ENCODE results near the gene GJA5.

Gene GJA5

GRCh38 chr1:147760481-147761260, at the start of gene GJA5:
Gene GJA5 (minus strand): TSS chr1:147760602. CDS start chr1:147759238, 1,364 bp downstream.
- ATAC-seq, result no peak
- no peak for DNase-seq

DNA sequence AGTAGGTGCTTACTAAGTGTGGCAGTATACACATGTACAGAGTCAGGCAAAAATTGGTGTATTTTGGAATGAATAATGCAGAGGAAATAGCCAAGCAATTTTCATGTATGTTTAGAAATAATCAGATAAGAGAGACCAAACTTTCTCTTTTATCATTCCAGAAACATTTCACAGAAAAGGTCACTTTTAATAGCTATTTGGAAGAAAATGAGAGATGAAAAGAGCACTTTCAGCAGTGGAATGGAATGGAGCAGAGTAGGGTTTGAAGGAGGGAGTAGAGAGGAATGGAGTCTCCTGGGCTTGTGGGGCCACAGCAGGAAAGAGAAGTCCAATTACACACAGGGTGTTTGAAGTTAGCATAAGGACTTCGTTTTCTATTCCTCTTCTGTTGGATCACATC, 48.8 kb upstream of the GJA5 start:
- ATAC-seq, result no peak

DNA sequence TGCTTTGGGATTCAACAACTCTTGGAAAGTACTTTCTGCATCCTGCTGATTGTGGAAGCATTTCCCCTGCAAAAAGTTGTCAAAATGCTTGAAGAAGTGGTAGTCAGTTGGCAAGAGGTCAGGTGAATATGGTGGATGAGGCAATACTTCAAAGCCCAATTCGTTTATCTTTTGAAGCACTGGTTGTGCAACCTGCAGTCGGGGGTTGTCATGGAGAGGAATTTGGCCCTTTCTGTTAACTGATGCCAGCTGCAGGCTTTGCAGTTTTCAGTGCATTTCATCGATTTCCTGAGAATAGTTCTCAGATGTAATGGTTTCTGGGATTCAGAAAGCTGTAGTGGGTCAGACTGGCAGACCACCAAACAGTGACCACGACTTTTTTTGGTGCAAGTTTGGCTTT, 47.6 kb upstream of the GJA5 start:
- DNase-seq (no peak), ATAC-seq (no peak)

More for the DNA sequence above, 48.8 kb upstream of the GJA5 start:
- no peak for DNase-seq

DNA sequence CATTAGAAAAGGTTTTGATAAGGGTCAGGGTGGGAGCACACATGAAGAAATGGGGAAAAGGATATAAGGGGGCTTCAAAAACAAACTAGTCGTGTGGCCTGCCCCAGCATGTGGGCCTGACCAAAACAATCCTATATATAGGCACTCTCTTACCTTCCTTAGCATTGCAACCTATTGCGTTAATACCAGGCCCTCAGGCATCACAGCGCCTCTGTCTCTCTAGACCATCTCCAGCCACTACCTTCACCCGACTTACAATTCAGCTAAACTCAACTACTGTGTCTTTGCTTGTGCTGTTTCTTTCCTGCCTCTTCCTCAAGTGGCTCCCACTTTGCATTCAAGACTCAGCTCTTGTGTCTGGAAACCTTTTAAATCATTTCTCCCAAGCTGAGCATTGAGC, 47.0 kb upstream of the GJA5 start:
- DNase-seq (no peak), ATAC-seq (no peak)

GRCh38 chr1:147804942-147805723, 44.7 kb upstream of the GJA5 start:
- no peak for ATAC-seq
- DNase-seq, result no peak

DNA sequence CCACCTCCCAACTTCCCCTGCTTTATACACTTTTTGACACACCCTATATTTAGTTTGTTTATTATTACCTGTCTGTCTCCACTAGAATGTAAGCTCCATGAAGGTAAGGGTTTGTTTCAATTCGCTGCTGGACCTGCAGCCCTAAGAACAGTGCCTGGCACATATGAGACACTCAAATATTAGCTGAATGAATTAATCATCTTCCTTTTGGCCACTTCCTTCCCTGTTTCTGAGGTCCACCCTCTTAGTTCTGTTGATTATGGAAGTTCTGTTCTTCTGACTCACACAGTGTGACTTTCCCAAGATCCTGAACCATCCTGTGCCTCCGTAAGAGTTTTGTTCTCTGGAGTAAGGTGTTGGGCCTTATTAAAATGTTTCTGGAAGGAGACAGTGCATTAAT, 40.4 kb upstream of the GJA5 start:
- DNase-seq (no peak), ATAC-seq (no peak)

- no peak for DNase-seq
- ATAC-seq, result no peak
Observed at GRCh38 chr1:147798731-147799130, 38.3 kb upstream of the GJA5 start.

DNA sequence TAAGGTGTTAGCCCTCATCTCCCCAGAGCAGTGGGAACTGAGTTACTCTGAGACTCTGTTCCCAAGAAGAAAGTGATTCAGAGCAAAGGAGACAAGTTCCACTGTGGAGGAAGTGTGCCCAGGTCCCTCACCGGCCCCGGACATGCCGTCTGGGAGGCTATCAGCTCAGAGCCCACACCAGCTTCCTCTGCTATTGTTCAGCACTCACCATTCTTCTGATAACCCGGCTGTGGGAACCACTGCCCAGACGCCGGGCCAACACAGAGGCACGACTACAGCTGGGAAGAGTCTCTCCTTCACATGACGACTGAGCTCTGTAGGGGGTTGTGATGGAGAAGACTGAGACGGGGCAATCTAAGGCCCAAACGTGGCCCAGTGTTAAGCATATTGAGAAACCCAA, 34.2 kb upstream of the GJA5 start:
- no peak for DNase-seq

DNA sequence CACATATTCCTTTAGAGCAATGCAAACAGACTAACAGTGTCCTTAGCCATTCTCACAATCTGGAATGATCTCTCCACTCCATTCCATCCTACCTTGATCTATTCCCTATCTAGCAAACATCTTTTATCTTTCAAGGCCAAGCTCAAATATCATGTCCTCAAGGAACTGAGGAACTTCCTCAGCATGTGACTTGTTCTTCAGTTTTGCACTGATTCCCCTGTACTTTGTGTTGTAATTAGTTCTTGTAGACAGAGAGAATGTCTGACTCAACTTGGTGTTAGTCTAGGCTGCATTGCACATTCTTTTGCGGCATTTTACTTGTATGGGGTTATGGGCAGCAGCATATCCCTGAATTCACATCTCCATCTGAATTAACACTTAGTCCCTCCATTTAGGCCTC, 31.5 kb upstream of the GJA5 start:
- DNase-seq, result no peak
- ATAC-seq, result no peak

More for the DNA sequence above, 34.2 kb upstream of the GJA5 start:
- ATAC-seq, result no peak

GRCh38 chr1:147787765-147788164, 27.4 kb upstream of the GJA5 start:
- DNase-seq (no peak), ATAC-seq (no peak)

- no peak for ATAC-seq
- no peak for DNase-seq
Observed at GRCh38 chr1:147786536-147786935, 26.1 kb upstream of the GJA5 start.

- no peak for ATAC-seq
- no peak for DNase-seq
Observed at GRCh38 chr1:147785794-147786506, 25.5 kb upstream of the GJA5 start.

DNA sequence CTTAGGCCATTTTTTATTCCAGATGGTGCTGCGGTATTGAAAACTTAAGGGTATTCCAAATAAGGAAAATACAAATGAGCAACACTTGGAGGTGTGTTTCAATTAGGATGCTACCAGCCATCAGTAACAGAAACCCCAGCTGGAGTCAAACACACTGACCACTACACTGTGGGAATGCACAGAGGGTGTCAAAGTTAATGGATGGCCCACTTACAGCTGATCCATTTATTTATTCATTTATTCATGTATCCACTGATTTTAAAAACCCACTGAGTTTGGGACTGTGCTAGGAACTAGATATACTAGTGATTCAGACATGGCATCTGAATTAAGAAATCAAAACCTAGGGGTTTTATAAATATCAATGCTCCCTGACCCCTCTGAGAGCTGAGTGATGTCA, 24.5 kb upstream of the GJA5 start:
- ATAC-seq, result no peak
- no peak for DNase-seq

DNA sequence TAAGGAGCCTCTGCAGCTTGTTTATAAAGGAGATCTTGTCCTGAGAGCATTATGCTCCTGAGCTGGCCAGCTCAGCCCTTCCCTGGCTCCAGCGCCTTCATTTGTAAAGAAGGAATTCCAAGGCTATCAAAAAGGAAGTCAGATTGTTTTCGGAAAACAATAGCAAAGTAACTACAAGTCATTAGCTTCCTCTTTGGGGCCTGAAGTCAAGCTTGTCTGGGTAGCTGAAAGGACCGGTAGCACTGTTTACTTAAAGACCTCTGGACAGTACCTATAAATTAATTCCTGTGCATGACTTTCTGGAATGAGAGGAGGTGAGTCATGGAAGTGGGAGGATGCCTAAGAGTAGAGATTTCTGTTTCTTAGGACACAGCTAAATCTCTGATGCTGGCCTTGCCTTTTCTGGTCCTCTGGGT, 20.7 kb upstream of the GJA5 start:
- no peak for ATAC-seq
- DNase-seq, result no peak

DNA sequence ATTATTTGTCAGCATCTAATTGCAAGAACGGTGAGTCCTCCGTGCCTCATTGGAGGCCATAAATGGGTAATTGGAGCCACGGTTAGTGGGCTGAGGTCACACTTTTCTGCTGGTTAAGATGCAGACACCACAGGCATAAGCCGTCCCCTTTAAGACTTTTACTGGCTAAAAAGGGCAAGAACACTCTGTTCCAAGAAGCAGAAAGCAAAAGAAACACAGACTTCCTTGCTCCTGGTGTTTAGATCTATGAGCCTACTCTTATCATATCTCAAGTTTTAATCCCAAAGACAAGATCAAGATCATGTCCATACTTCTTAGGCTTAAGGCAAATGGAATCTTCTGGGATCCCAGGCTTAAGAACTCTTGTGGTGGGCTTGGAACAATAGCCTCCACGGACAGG, 17.3 kb upstream of the GJA5 start:
- no peak for ATAC-seq
- no peak for DNase-seq

DNA sequence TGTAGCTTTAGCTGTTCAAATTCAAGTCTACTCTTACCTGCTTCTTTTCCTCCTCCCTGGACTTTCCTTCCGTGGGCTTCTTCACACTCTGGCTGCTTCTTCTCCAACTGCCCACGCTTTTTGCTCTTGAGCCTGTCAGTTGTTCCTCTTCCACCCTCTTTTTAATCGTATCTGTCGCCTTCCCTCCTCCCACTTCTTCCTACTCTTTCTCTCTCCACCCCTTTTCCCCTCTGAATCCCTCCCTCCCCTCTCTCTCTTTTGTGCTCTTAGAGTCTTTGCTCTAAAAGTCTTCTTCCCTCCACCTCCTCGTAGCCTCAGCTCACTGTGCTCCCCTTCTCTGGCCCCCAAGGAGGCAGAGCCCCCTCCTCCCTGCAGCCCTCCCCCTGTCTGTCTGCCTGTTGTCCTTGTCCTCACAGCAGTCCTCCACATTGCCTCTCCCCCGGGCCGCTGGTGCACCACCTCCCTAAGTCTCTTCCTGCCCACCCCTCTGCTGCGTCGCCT, 12.9 kb upstream of the GJA5 start:
- DNase-seq (no peak), ATAC-seq (no peak)

DNA sequence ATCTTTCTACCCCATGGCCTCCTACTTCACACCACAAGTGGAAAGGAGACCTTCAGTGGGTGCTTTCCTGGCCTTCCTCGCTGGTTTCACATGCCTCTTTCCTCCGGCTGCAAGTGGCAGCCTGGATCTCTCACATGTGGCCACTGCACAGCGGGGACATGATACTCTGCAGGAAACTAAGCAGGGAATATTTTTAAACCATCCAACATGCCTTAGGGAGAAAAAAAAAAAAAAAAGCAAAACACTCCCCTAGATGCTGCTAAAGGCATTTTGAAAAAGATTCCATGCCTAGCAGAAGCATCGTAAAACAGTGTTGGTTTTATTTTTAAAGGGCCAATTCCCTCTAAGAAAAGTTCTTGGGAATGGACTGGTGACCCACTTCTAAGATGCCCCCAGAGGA, 12.2 kb upstream of the GJA5 start:
- ATAC-seq, result no peak
- DNase-seq, result no peak

DNA sequence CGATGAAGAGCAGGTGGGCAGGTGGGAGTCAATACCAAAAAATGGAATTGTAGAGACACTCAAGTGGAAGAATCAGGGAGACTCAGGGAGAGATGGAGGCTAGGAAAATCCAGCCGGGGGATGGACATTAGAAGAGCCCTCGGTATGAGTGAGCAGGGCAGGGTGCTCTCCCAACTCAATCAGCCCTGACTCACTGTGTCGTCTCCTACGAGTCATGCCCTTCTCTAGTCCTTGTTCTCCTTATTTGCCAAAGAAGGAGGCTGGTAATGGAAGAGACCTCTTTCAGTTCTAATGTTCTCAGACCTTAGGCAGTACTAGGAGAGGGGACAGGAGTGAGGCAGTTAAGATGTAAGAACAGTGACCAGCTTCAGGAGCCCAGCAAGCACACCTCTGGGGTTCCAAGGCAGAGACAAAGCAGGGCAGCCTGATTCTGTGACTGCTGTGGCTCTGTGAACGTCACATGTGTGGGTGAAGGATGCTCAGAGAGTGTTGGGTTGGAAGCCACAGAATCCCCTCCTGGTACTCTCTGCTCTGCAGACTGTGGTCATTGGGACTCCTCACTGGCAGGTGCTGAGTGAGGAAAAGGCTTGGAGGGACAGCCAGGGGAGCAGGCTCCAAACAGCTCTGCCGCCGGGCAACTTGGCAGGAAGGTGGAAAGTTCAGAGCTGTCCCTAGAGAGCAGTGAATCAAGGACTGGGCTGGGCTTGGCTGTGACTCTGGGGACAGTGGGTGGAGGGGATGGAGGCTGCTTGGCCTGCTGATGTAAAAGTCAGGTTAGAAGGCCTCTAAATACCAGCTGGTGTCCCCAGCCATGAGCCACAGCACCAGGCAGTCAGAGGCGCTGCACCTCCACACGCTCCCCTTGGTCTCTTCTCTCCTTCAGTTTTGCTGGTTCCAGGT, 11.1 kb upstream of the GJA5 start:
- ATAC-seq (peak; percentile 59), DNase-seq (no peak)

GRCh38 chr1:147769106-147769505, 8.7 kb upstream of the GJA5 start:
- no peak for DNase-seq

GRCh38 chr1:147768582-147768981, 8.2 kb upstream of the GJA5 start:
- DNase-seq (no peak), ATAC-seq (no peak)

More at GRCh38 chr1:147769106-147769505, 8.7 kb upstream of the GJA5 start:
- no peak for ATAC-seq

DNA sequence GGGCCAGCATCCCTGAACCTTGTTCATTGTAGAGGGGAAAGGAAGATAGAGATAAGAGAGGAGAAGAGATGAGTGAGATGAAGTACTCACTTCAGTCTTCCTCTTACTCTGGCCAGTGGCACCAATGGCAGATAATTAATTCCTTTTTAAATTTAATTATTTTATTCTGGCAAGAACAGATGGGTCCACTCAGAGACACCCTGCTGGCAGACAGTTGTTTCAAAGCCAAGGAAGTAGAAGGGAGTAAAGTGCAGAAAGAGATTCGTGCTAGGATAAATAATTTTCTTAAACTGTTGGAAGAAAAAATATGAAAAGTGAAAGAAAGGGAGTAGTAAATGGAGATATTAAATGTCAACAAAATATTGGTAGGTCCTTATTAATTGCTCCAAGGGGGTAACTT, 7.7 kb upstream of the GJA5 start:
- ATAC-seq (no peak), DNase-seq (no peak)
